MG63 (cell line): ENCODE measurements around the gene ATAD2B. TPM values are rescaled to one million over a fixed set of nuclear protein-coding genes. Genes with fewer than 3 reads are reported as not detected.
A peak's percentile ranks its signal among the peaks of the same experiment; 100 is the strongest.

Source experiments
- DNase-seq: peaks from one replicate; pipeline ENCODE4 v3.0.0-alpha.2; 2020
- H3K27me3 ChIP-seq: fragments of 250-450 bp; sonication (Bioruptor Pico); 2 replicates; pipeline ENCODE4 v1.5.1; 2020; ENCODE audit warnings: mild to moderate bottlenecking, moderate library complexity
- H3K36me3 ChIP-seq: fragments of 250-450 bp; sonication (Bioruptor Pico); 2 replicates; pipeline ENCODE4 v1.5.1; 2020; ENCODE audit warnings: mild to moderate bottlenecking, moderate library complexity
- H3K4me3 ChIP-seq: fragments of 250-450 bp; sonication (Bioruptor Pico); 2 replicates; pipeline ENCODE4 v1.5.1; 2020; ENCODE audit warnings: mild to moderate bottlenecking, moderate library complexity
- H3K9me3 ChIP-seq: fragments of 250-450 bp; sonication (Bioruptor Pico); 2 replicates; pipeline ENCODE4 v1.5.1; 2020; ENCODE audit warnings: mild to moderate bottlenecking, moderate library complexity
- total RNA-seq: library from RNA; depleted of rRNA; stranded (reverse); fragments of >200 nt; shearing (Covaris generic); gene quantifications from 2 replicates; pipeline ENCODE4 v1.2.3, GENCODE V29; 2014; ENCODE audit warnings: low replicate concordance

Gene ATAD2B
- total RNA-seq, 1 experiment from 2014 or later, result 2.9 TPM

- Histone ChIP-seq H3K27me3 (no peaks in the 10 kb centered on the region), H3K36me3 (no peaks in the 10 kb centered on the region), H3K9me3 (no peaks in the 10 kb centered on the region), H3K4me3 (no peak overlapping the region)
- DNase-seq, result no peak
These were observed 99.6 kb downstream of the ATAD2B start for GRCh38 chr2:23827287-23827686.

- H3K9me3 ChIP-seq, result no peaks in the 10 kb centered on the region
- DNase-seq, result no peak
- H3K36me3 ChIP-seq, result peaks cover 2% of the 10 kb centered on the region; the same call in 1 of the 2 replicates
- H3K27me3 ChIP-seq, result no peaks in the 10 kb centered on the region
- H3K4me3 ChIP-seq, result no peak overlapping the region
These were observed 100.2 kb downstream of the ATAD2B start for GRCh38 chr2:23826771-23827170.

GRCh38 chr2:23826040-23826439, 100.9 kb downstream of the ATAD2B start:
- no peak for DNase-seq
- H3K36me3 ChIP-seq, result peaks cover 3% of the 10 kb centered on the region; the same call in 1 of the 2 replicates
- H3K4me3 ChIP-seq, result no peak overlapping the region
- no peaks in the 10 kb centered on the region for H3K27me3 ChIP-seq
- H3K9me3 ChIP-seq, result no peaks in the 10 kb centered on the region

DNA sequence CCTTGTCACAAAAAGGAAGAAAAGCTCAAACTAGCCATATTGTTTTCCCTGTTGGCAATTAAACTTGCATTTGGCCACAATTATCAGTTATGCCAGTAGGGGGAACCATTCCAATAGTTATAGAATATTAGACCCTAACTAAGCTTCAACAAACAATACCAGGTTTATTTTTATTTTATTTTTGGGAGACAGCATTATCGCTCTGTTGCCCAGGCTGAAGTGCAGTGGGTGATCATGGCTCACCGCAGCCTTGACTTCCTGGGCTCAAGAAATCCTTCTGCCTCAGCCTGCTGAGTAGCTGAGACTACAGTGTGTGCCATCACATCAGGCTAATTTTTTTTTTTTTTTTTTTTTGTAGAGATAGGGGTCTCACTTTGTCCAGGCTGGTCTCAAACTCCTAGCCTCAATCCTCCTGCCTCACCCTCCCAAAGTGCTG, 102.1 kb downstream of the ATAD2B start:
- Histone ChIP-seq H3K4me3 (no peak overlapping the region), H3K36me3 (peaks cover 3% of the 10 kb centered on the region; the same call in 1 of the 2 replicates), H3K9me3 (no peaks in the 10 kb centered on the region), H3K27me3 (no peaks in the 10 kb centered on the region)
- DNase-seq, result no peak

- Histone ChIP-seq H3K9me3 (no peaks in the 10 kb centered on the region), H3K4me3 (no peak overlapping the region), H3K36me3 (peaks cover 3% of the 10 kb centered on the region; the same call in 1 of the 2 replicates), H3K27me3 (no peaks in the 10 kb centered on the region)
- DNase-seq, result no peak
These were observed 103.1 kb downstream of the ATAD2B start for GRCh38 chr2:23823863-23824262.

DNA sequence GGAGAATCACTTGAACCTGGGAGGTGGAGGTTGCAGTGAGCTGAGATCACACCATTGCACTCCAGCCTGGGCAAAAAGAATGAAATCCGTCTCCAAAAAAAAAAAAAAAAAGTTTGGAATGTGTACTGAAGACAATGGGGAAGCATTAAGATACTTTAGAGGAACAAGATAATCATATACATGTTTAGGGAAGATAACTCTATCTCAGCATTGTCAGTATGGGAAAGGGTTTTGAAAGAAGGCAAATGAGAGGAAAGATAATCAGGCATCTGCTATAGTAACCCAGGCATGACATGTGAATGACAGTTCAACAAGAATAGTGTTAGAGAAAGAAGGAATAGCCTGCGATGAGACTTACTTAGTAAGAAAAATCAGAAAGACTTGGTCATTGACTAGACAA, 112.0 kb downstream of the ATAD2B start:
- no peaks in the 10 kb centered on the region for H3K36me3 ChIP-seq
- DNase-seq, result no peak
- no peaks in the 10 kb centered on the region for H3K27me3 ChIP-seq
- no peaks in the 10 kb centered on the region for H3K9me3 ChIP-seq
- no peak overlapping the region for H3K4me3 ChIP-seq

GRCh38 chr2:23813438-23813837, 113.5 kb downstream of the ATAD2B start:
- H3K36me3 ChIP-seq, result no peaks in the 10 kb centered on the region
- H3K27me3 ChIP-seq, result no peaks in the 10 kb centered on the region
- H3K9me3 ChIP-seq, result no peaks in the 10 kb centered on the region
- no peak for DNase-seq
- H3K4me3 ChIP-seq, result no peak overlapping the region

- no peak overlapping the region for H3K4me3 ChIP-seq
- DNase-seq, result no peak
- H3K9me3 ChIP-seq, result no peaks in the 10 kb centered on the region
- H3K36me3 ChIP-seq, result no peaks in the 10 kb centered on the region
- H3K27me3 ChIP-seq, result no peaks in the 10 kb centered on the region
These were observed 117.8 kb downstream of the ATAD2B start for GRCh38 chr2:23809150-23809549.

GRCh38 chr2:23806665-23807249, 120.2 kb downstream of the ATAD2B start:
- Histone ChIP-seq H3K4me3 (no peak overlapping the region), H3K36me3 (no peaks in the 10 kb centered on the region), H3K9me3 (no peaks in the 10 kb centered on the region), H3K27me3 (no peaks in the 10 kb centered on the region)
- no peak for DNase-seq

DNA sequence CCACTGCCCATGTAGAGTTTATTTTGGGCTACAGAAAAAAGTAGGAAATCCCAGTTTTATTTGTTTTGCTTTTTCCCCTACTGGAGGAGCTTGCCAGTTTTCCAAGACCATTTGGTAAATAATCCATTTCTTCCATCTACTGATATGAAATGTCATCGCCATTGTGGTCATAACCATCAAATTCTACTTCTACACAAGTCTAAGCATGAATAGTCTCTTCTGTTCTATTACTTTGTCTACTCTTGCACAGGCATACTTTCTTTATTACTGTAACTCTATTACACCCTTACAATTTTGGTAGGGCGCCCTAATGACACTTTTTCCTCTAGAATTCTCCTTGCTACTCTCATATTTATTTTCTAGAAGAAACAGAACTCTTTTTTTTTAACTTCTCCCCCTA, 120.7 kb downstream of the ATAD2B start:
- no peaks in the 10 kb centered on the region for H3K36me3 ChIP-seq
- no peak for DNase-seq
- H3K27me3 ChIP-seq, result no peaks in the 10 kb centered on the region
- H3K9me3 ChIP-seq, result no peaks in the 10 kb centered on the region
- no peak overlapping the region for H3K4me3 ChIP-seq

DNA sequence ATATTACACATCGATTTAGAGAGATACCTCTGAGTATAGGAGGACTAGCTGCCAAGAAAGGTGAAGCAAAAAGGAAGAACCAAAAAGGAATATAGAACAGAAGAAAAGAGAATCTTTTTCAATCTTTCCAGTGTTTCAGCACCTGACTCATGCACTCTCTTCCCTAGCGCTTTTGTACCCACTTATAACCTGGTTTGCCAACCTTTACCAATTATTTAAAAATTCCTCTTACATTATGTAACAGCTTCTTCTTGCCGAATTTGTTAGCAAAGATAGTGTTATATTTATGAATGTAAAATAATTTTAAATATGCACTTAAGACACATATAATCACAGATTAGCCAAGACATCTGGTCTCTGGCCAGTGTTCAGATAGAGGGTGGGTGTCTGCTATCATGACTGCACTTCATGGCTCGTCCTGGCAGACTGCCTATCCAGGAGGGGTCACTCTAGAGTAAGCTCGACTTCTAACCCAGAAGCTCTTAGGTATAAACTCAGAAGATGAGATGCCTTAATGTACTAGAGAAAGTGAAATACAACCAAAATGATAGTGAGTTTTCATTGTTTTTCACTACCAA, 122.9 kb downstream of the ATAD2B start:
- Histone ChIP-seq H3K4me3 (no peak overlapping the region), H3K27me3 (no peaks in the 10 kb centered on the region), H3K9me3 (no peaks in the 10 kb centered on the region), H3K36me3 (no peaks in the 10 kb centered on the region)
- peak; percentile 67 for DNase-seq

- Histone ChIP-seq H3K9me3 (no peaks in the 10 kb centered on the region), H3K4me3 (no peak overlapping the region), H3K27me3 (no peaks in the 10 kb centered on the region)
These were observed 123.5 kb downstream of the ATAD2B start for GRCh38 chr2:23803264-23803964.

DNA sequence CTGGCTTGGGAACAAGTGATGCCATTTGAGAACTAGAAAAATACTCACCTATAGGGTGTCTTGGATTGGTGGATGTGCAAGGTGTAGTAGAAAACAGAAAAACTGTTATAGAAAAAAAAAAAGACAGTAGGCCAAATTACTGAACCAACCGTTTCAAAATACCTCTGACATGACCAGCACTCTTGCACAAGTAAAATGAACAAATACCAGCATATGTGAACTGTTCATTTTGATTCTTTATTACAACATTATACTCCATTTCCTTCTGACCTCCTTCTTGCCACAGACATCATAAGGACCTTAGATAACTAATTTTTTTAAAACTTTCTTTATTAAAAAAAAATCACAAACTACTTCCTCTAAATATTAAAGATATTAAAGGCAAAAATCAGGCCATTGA, 125.5 kb downstream of the ATAD2B start:
- no peaks in the 10 kb centered on the region for H3K9me3 ChIP-seq
- H3K27me3 ChIP-seq, result no peaks in the 10 kb centered on the region
- DNase-seq, result no peak
- H3K4me3 ChIP-seq, result no peak overlapping the region
- H3K36me3 ChIP-seq, result no peaks in the 10 kb centered on the region

More at GRCh38 chr2:23803264-23803964, 123.5 kb downstream of the ATAD2B start:
- peak; percentile 27 for DNase-seq
- no peaks in the 10 kb centered on the region for H3K36me3 ChIP-seq

DNA sequence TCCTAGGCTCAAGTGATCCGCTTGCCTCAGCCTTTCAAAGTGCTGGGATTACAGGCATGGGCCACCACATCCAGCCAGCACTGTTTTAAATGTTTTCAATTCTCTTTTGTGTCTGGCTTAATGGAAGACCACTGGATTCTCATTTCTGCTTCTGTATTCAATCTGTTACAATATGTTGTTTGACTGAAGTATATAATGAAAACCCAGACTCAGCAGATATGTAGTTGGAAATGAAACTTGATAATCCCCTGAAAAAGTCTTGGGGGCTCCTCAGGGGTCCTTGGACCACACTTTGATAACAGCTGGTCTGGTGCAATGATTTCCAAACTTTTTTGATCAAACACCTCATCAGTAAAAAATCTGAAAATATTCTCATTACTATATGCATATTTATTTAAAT, 132.7 kb downstream of the ATAD2B start:
- no peaks in the 10 kb centered on the region for H3K36me3 ChIP-seq
- no peak for DNase-seq
- no peaks in the 10 kb centered on the region for H3K9me3 ChIP-seq
- no peak overlapping the region for H3K4me3 ChIP-seq
- no peaks in the 10 kb centered on the region for H3K27me3 ChIP-seq

DNA sequence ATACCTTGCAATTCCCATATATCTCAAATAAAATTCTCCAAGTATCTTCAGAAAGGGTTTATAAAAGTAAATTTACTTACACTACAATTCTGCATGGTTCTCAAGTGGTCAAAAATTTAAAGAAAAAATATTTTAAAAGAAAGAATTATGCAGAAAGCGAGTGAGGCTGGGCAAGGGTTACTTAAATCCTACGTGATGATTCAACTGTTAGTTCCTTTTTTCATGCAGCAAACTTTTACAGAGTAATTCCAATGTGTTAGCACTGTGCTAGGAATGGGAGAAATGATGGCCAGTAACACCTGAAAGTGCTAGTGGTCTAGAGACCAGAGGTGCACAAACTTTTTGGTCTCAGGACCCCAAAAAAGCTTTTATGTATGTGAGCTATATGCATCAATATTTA, 133.4 kb downstream of the ATAD2B start:
- no peak for DNase-seq
- Histone ChIP-seq H3K36me3 (no peaks in the 10 kb centered on the region), H3K9me3 (no peaks in the 10 kb centered on the region), H3K27me3 (no peaks in the 10 kb centered on the region), H3K4me3 (no peak overlapping the region)

- no peak overlapping the region for H3K4me3 ChIP-seq
- H3K36me3 ChIP-seq, result no peaks in the 10 kb centered on the region
- no peak for DNase-seq
- H3K27me3 ChIP-seq, result no peaks in the 10 kb centered on the region
- no peaks in the 10 kb centered on the region for H3K9me3 ChIP-seq
These were observed 135.9 kb downstream of the ATAD2B start for GRCh38 chr2:23791030-23791429.

- Histone ChIP-seq H3K27me3 (no peaks in the 10 kb centered on the region), H3K36me3 (no peaks in the 10 kb centered on the region), H3K9me3 (no peaks in the 10 kb centered on the region), H3K4me3 (no peak overlapping the region)
- DNase-seq, result no peak
These were observed 137.9 kb downstream of the ATAD2B start for GRCh38 chr2:23789012-23789411.

- DNase-seq, result no peak
- no peaks in the 10 kb centered on the region for H3K27me3 ChIP-seq
- H3K36me3 ChIP-seq, result no peaks in the 10 kb centered on the region
- no peak overlapping the region for H3K4me3 ChIP-seq
- no peaks in the 10 kb centered on the region for H3K9me3 ChIP-seq
These were observed 138.8 kb downstream of the ATAD2B start for GRCh38 chr2:23788100-23788499.
